GM21717 (cell line): ENCODE data around the gene POC1A.

Source experiments
- ATAC-seq: cut with Tn5 transposase; IDR thresholded peaks from one replicate; pipeline ENCODE4 v1.9.1; 2021; ENCODE audit warnings: mild to moderate bottlenecking, moderate library complexity; ENCODE audit not compliant: unreplicated experiment

Gene POC1A

GRCh38 chr3:52154135-52155094, at the start of gene POC1A:
POC1A (minus strand) TSS chr3:52154423; CDS start chr3:52154372, 51 bp downstream.
- peak; percentile 83 for ATAC-seq

GRCh38 chr3:52203701-52204100, 49.5 kb upstream of the POC1A start:
- no peak for ATAC-seq

- ATAC-seq = no peak
These were observed 48.3 kb upstream of the POC1A start for GRCh38 chr3:52202384-52203077.

GRCh38 chr3:52200981-52201679, 46.9 kb upstream of the POC1A start:
- ATAC-seq = no peak

GRCh38 chr3:52198643-52199608, 44.7 kb upstream of the POC1A start:
- ATAC-seq = no peak

GRCh38 chr3:52197842-52198625, 43.8 kb upstream of the POC1A start, which contains the start of gene ALAS1:
ALAS1 (plus strand) TSS chr3:52198160; CDS start chr3:52199242, 1,082 bp downstream.
- ATAC-seq = peak; percentile 60

- no peak for ATAC-seq
These were observed 43.2 kb upstream of the POC1A start for GRCh38 chr3:52197499-52197841.

- no peak for ATAC-seq
These were observed 42.8 kb upstream of the POC1A start for GRCh38 chr3:52196977-52197376.

GRCh38 chr3:52195823-52196331, 41.7 kb upstream of the POC1A start:
- no peak for ATAC-seq

- no peak for ATAC-seq
These were observed 41.0 kb upstream of the POC1A start for GRCh38 chr3:52195291-52195597.

- no peak for ATAC-seq
These were observed 40.5 kb upstream of the POC1A start for GRCh38 chr3:52194485-52195290.

GRCh38 chr3:52193065-52193464, 38.8 kb upstream of the POC1A start:
- no peak for ATAC-seq

GRCh38 chr3:52191663-52192062, 37.4 kb upstream of the POC1A start:
- ATAC-seq = no peak

- ATAC-seq = no peak
These were observed 36.3 kb upstream of the POC1A start for GRCh38 chr3:52190294-52191074.

GRCh38 chr3:52188556-52188955, 34.3 kb upstream of the POC1A start:
- no peak for ATAC-seq

- no peak for ATAC-seq
These were observed 32.5 kb upstream of the POC1A start for GRCh38 chr3:52186729-52187128.

- no peak for ATAC-seq
These were observed 31.6 kb upstream of the POC1A start for GRCh38 chr3:52185837-52186236.

- no peak for ATAC-seq
These were observed 31.1 kb upstream of the POC1A start for GRCh38 chr3:52185311-52185710.
